Stimulated activated naive CD8-positive, alpha-beta T cell treated with anti-CD3 and anti-CD28 coated beads, Interleukin-15, Interleukin-2, amounts not matched to agents 100 U/mL and 50 U/mL, for 24 hours (primary cell): ENCODE data around the gene PPIF.

Source experiments
- ATAC-seq: fragments of 150-1000 bp; cut with Tn5 transposase; one replicate; pipeline ENCODE4 v1.10.0; 2021
- DNase-seq: peaks from one replicate; pipeline ENCODE4 v3.0.0; 2021

Gene PPIF

GRCh38 chr10:79349072-79349491 is 1.8 kb downstream of the PPIF start:
- ATAC-seq (no peak), DNase-seq (no peak)

- ATAC-seq: no peak
Measured at GRCh38 chr10:79349766-79350406, 2.6 kb downstream of the PPIF start.

DNA sequence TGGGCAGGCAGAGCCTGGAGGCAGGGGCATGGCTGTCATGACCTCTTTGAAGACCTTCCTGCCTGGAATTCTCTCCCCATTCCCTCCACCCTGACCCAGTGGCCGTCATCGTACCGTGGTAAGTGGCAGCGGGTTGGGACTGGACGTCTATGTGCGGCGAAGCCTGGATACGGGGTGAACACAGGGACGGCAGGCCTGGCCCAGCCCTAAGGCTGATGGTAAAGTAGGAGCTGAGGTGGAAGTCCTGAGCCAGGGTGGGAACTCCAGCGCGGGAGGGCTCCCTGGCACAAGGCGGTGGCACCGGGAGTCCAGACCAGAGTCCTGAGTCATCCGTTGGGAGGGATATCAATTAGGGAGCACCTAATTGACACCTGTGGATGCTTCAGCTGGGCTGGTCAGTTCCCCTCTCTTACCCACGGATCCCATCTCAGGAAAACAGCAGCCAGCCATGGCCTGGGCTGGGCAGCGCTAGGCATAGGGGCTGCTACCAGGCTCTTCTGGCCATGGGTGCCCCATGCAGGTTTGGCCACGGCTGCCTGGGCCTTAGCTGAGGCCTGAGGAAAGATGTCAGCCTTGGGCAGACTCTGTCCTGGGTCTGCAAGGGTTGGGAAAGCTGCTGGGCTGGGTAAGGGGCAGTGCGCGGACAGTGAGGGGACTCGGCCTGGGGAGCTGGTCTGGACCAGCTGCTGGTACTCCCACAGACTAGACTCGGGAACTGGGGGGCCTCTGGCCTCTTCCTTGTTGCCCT is 3.3 kb downstream of the PPIF start:
- no peak for ATAC-seq
- no peak for DNase-seq

More at GRCh38 chr10:79349766-79350406, 2.6 kb downstream of the PPIF start:
- DNase-seq: no peak

GRCh38 chr10:79351332-79351731 is 4.1 kb downstream of the PPIF start:
- DNase-seq (no peak), ATAC-seq (no peak)

DNA sequence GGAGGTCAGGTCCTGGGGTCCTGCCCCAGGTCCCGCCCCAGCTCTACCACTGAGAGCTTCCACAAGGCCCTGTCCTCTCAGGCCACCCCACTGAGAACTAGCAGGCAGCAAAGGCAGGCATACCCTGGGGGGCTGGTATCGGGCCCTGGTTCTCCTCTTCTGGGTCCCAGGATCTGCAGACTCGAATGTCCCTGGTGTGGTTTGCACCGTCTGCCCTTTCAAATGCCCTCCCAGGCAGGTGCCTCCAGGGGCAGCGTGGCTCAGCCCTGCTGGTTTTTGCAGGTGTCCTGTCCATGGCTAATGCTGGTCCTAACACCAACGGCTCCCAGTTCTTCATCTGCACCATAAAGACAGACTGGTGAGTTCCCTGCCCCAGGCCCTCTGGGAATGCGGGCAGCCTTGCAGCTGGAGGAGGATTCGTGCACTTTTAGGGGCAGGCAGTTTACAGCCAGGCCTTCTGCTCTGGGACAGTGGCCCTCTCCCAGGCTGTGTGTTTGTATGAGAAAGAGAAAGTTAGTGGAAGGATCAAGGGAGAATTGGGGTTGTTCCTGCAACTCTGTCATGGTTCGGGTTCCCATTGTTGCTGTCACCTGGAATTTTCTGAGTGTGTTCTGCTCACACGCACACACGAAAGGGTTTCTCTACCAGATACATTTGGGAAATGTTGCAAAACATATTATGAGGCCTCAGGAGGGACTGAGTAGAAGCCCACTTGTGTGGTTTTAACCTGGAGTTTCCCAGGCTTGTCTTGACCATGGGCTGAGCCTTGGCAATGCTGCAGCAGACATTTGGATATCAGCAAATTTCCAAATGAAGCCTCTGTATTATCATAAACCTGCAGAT is 5.0 kb downstream of the PPIF start:
- DNase-seq (no peak), ATAC-seq (no peak)

GRCh38 chr10:79353000-79353406 is 5.7 kb downstream of the PPIF start:
- ATAC-seq (no peak), DNase-seq (no peak)

GRCh38 chr10:79353726-79354125 is 6.5 kb downstream of the PPIF start:
- DNase-seq (no peak), ATAC-seq (no peak)

- no peak for ATAC-seq
- no peak for DNase-seq
Measured at GRCh38 chr10:79354141-79354540, 6.9 kb downstream of the PPIF start.

- no peak for DNase-seq
- ATAC-seq: no peak
Measured at GRCh38 chr10:79354615-79355014, 7.3 kb downstream of the PPIF start.

- ATAC-seq: no peak
- DNase-seq: no peak
Measured at GRCh38 chr10:79355420-79356017, 8.2 kb downstream of the PPIF start.

DNA sequence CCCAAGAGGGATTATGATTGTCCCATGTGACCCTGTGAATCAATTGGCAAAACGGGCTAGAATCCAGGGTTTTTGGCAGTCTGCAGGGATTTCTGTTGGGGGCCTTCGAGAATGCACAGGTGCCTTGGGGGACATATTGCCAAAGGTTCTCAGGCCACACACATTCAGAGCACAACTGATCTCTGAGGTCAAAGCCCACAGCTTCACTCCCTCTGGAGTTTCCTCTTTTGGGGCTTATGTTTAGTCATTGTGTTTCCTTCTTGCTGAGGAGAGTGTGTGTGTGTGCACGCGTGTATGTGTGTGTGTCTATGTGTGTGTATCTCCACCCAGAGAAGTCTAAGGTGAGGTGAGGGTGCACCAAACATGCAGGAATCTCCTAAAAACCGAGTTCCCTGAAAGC is 8.8 kb downstream of the PPIF start:
- ATAC-seq: peak; percentile 25
- no peak for DNase-seq

DNA sequence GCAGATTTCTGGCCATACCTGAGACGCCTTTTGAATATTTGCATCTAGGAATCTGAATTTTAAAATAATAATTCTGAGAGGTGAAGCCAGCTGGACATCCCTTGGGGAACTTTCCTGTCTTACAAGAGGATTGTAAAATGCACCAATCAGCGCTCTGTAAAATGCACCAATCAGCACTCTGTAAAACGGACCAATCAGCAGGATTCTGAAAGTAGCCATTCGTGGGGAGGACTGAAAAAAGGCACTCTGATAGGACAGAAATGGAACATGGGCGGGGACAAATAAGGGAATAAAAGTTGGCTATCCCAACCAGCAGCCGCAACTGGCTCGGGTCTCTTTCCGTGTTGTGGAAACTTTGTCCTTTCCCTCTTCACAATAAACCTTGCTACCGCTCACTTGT is 9.9 kb downstream of the PPIF start:
- DNase-seq (no peak), ATAC-seq (no peak)

GRCh38 chr10:79358811-79359210 is 11.5 kb downstream of the PPIF start:
- no peak for DNase-seq

DNA sequence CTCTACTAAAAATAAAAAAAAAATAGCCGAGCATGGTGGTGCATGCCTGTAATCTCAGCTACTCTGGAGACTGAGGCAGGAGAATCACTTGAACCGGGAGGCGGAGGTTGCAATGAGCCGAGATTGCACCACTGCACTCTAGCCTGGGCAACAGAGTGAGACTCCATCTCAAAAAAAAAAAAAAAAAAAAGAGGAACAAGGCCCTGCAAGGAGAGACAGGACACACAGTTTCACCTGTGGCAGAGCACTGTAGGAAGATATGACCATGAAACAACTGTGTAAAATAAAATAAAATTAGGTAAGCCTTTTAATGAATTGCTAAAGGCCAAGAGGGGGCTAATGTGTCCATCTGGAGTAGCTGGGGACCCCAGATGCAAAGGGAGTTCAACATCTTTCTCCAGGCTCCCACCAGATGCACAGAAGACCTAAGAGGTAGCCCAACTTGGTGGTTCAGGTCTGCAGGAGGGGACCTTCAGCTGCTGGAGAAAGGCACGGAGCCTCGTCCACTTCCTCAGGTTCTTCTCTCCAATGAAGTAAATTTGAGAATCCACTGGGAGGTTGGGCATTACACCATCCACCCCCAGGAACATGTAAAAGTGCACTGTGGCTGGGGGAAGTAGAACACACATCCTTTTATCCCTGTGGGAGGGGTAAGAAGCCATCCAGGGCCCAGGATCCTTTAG is 12.7 kb downstream of the PPIF start:
- ATAC-seq (no peak), DNase-seq (no peak)

More at GRCh38 chr10:79358811-79359210, 11.5 kb downstream of the PPIF start:
- no peak for ATAC-seq

GRCh38 chr10:79360499-79361342 is 13.5 kb downstream of the PPIF start:
- no peak for ATAC-seq
- DNase-seq: no peak

DNA sequence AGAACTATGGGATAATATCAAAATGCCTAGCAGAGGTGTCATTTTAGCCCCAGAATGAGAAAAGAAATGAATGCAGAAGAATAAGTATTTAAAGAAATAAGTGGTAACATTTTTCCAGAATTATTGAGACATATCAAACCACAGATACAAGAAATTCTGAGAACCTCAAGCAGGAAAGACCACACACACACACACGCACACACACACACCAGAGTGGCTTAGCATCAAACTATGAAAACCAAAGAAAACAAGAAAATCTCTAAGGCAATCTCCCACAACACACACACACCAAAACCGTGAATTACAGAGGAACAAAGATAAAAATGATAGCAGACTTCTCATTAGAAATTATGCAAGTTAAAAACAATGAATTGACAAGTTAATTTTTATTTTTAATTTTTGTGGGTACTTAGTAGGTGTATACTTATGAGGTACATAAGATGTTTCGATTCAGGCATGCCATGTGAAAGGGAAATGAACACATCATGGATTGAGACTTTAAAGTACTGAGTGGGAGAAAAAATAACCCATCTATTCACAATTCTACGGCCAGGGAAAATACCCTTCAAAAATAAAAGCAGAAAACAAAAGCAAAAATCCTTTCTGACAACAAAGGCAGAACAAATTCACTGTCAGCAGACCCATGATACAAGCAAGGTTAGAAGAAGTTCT is 14.6 kb downstream of the PPIF start:
- no peak for ATAC-seq
- DNase-seq: no peak

- ATAC-seq (no peak), DNase-seq (no peak)
Measured at GRCh38 chr10:79367426-79368189, 20.3 kb downstream of the PPIF start.

- DNase-seq: no peak
- ATAC-seq: no peak
Measured at GRCh38 chr10:79372871-79373270, 25.6 kb downstream of the PPIF start.

DNA sequence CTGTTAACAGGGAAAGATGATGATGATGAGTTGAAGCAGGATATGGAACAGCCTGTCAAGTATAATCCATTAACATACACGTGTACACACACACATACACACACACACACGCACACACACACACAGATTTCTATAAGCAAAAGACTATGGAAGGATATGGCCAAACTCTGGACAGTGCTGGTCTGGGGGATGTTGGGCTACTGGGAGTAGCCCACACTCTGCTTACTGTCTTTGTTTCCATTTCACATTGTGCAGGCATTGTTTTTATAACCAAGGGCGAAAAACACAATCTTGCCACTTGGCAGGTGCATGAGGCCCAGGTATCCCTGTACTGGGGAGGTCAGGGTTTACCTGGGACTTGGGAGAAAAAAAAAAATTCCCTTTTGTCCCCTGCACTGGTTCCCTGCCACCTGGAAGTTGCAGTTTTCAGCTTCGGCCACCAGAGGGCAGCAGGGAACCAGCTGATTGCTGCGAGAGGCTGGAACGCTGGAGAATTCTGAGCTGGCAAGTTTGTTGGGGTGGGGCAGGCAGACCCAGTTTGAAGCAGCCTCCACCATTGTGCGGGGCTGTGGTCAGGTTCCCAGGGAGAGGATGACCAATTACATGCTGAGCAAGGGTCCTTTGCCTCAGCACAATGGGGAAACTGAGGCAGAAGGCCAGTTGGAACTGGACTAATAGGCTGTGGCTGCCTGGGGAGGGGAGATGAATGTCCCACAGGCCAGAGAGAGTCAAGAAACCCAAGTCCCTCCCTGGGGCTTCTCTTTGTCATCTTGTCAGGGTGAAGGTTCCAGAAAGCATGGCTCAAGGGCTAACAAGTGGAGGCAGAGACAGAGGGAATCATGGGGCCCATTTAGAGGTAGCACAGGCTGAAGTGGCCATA is 27.3 kb downstream of the PPIF start:
- DNase-seq (peak; percentile 83), ATAC-seq (peak; percentile 45)
